GM15510 (cell line): Measurements from ENCODE around the gene RALGDS.

Source experiments
- POLR2A ChIP-seq: IDR thresholded peaks from 3 replicates; pipeline ENCODE4 v1.6.1; 2011; ENCODE audit warnings: borderline replicate concordance; ENCODE audit not compliant: insufficient read length; ENCODE audit errors: extremely low read depth

RALGDS gene

DNA sequence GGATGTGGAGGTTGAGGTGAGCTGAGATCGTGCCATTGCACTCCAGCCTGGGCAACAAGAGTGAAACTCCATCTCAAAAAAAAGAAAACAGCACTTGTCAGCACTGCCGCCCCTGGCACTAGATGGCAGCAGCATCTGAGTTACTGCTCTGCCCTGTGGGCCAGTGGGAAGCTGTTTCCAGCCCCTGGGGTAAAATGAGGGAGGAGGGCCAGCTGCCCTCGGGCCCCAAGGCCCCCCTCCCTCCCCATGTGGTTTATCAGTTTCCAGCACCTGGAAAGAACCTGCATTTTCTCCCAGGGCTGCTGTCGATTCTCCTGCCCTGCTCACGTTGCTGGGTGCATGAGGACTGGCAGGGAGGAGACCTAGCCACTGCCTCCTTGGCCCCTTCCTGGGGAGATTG is 72.4 kb downstream of the RALGDS start:
- no peak for TF ChIP-seq POLR2A
